T-helper 9 cell (primary cell): ENCODE data around the gene ZSCAN23.
"Not testable (repeated sequence)": the region's sequence is repeated elsewhere in the genome, so short reads cannot be mapped to it uniquely, and the experiment has no call there.

ENCODE experiments used
- DNase-seq: peaks from one replicate; pipeline ENCODE4 v3.0.0-alpha.2; 2020

ZSCAN23 gene

GRCh38 chr6:28436404-28436803 is 6.9 kb downstream of the ZSCAN23 start:
- DNase-seq, result no peak

- no peak for DNase-seq
Measured at GRCh38 chr6:28433119-28433518, 10.2 kb downstream of the ZSCAN23 start.

GRCh38 chr6:28429781-28430180 is 13.5 kb downstream of the ZSCAN23 start:
- DNase-seq, result no peak

GRCh38 chr6:28425944-28426541 is 17.2 kb downstream of the ZSCAN23 start:
- no peak for DNase-seq

GRCh38 chr6:28424163-28424562 is 19.1 kb downstream of the ZSCAN23 start:
- DNase-seq, result no peak

- no peak for DNase-seq
Measured at GRCh38 chr6:28423546-28423945, 19.7 kb downstream of the ZSCAN23 start.

GRCh38 chr6:28413681-28414080 is 29.6 kb downstream of the ZSCAN23 start:
- no peak for DNase-seq

GRCh38 chr6:28410767-28411166 is 32.5 kb downstream of the ZSCAN23 start:
- DNase-seq, result no peak

GRCh38 chr6:28408076-28408802 is 35.1 kb downstream of the ZSCAN23 start:
- no peak for DNase-seq

- DNase-seq, result no peak
Measured at GRCh38 chr6:28407401-28407800, 35.9 kb downstream of the ZSCAN23 start.

- DNase-seq, result not testable (repeated sequence)
Measured at GRCh38 chr6:28403923-28404322, 39.4 kb downstream of the ZSCAN23 start.

- no peak for DNase-seq
Measured at GRCh38 chr6:28402197-28402596, 41.1 kb downstream of the ZSCAN23 start.

GRCh38 chr6:28401172-28401571 is 42.1 kb downstream of the ZSCAN23 start:
- DNase-seq, result no peak

GRCh38 chr6:28400122-28400451 is 43.2 kb downstream of the ZSCAN23 start:
- no peak for DNase-seq

- DNase-seq, result peak; percentile 63
Measured at GRCh38 chr6:28399350-28400121, 43.8 kb downstream of the ZSCAN23 start, which contains the start of gene ZSCAN12. Gene ZSCAN12 (minus strand): TSS chr6:28399747. CDS start chr6:28398405, 1,342 bp downstream.

GRCh38 chr6:28395918-28396317 is 47.4 kb downstream of the ZSCAN23 start:
- no peak for DNase-seq

GRCh38 chr6:28393912-28394662 is 49.2 kb downstream of the ZSCAN23 start:
- no peak for DNase-seq

- no peak for DNase-seq
Measured at GRCh38 chr6:28390688-28391087, 52.6 kb downstream of the ZSCAN23 start.

GRCh38 chr6:28384143-28384533 is 59.2 kb downstream of the ZSCAN23 start:
- no peak for DNase-seq

GRCh38 chr6:28383235-28384142 is 59.8 kb downstream of the ZSCAN23 start:
- no peak for DNase-seq
